ENCODE data around the gene CSNK1E. TPM values are rescaled to one million over a fixed set of nuclear protein-coding genes. Genes with fewer than 3 reads are reported as not detected.

Gene CSNK1E
- total and polyA plus RNA-seq, 4 donors = 87.2 to 121 (median 112) TPM

- TF ChIP-seq CTCF (IDR thresholded peaks at IDR 0.05; ENCODE audit: control extremely low read depth, extremely low read depth) = no peak
- 87 to 90% methylated on average over 18 to 19 of the region's 19 CpGs for WGBS, 2 donors
- no peak for DNase-seq
Observed at GRCh38 chr22:38246046-38246658, 71.1 kb downstream of the CSNK1E start.

GRCh38 chr22:38244106-38244505 lies 73.1 kb downstream of the CSNK1E start:
- Histone ChIP-seq H3K27ac (ENCODE audit: low read depth in 1 of 2, low read length in 1 of 2) (peak overlapping the region in 1 of 2 donors; percentile 57), H3K9ac (ENCODE audit: insufficient read depth in 1 of 2, low read length in 2 of 2) (no peak overlapping the region), H3K4me3 (no peak overlapping the region), H3K4me1 (ENCODE audit: control insufficient read depth in 5 of 5, insufficient read depth in 5 of 5, low read length in 5 of 5) (peaks cover 4 to 28% (median 13%) of the 10 kb centered on the region in 5 donors), H3K36me3 (ENCODE audit: control insufficient read depth in 4 of 4, insufficient read depth in 4 of 4, low read length in 4 of 4) (peaks cover 0 to 45% (median 5%) of the 10 kb centered on the region in 4 donors), H3K9me3 (ENCODE audit: control insufficient read depth in 4 of 4, insufficient read depth in 3 of 4, low read length in 3 of 4) (no peaks in the 10 kb centered on the region), H3K27me3 (ENCODE audit: control insufficient read depth in 3 of 3, insufficient read depth in 3 of 3, low read length in 2 of 3) (no peaks in the 10 kb centered on the region)
- TF ChIP-seq CTCF (IDR thresholded peaks at IDR 0.05; ENCODE audit: control extremely low read depth, extremely low read depth) = no peak
- WGBS, 2 donors = 72% methylated on average over 4 of the region's 4 CpGs
- DNase-seq (no peak), ATAC-seq (ENCODE audit: insufficient read depth, low FRiP score) (no peak)

More at GRCh38 chr22:38246046-38246658, 71.1 kb downstream of the CSNK1E start:
- H3K4me1 ChIP-seq (ENCODE audit: control insufficient read depth in 5 of 5, insufficient read depth in 5 of 5, low read length in 5 of 5) = peaks cover 4 to 23% (median 12%) of the 10 kb centered on the region in 5 donors
- H3K27me3 ChIP-seq (ENCODE audit: control insufficient read depth in 3 of 3, insufficient read depth in 3 of 3, low read length in 2 of 3) = no peaks in the 10 kb centered on the region
- H3K9me3 ChIP-seq (ENCODE audit: control insufficient read depth in 4 of 4, insufficient read depth in 3 of 4, low read length in 3 of 4) = no peaks in the 10 kb centered on the region
- peak overlapping the region in 1 of 2 donors; percentile 45 for H3K27ac ChIP-seq (ENCODE audit: low read depth in 1 of 2, low read length in 1 of 2)
- peaks cover 0 to 46% (median 5%) of the 10 kb centered on the region in 4 donors for H3K36me3 ChIP-seq (ENCODE audit: control insufficient read depth in 4 of 4, insufficient read depth in 4 of 4, low read length in 4 of 4)
- no peak overlapping the region for H3K4me3 ChIP-seq
- ATAC-seq (ENCODE audit: insufficient read depth, low FRiP score) = no peak
- H3K9ac ChIP-seq (ENCODE audit: insufficient read depth in 1 of 2, low read length in 2 of 2) = no peak overlapping the region

GRCh38 chr22:38243007-38243765 lies 74.0 kb downstream of the CSNK1E start:
- H3K4me3 ChIP-seq = no peak overlapping the region
- no peaks in the 10 kb centered on the region for H3K27me3 ChIP-seq (ENCODE audit: control insufficient read depth in 3 of 3, insufficient read depth in 3 of 3, low read length in 2 of 3)
- no peaks in the 10 kb centered on the region for H3K9me3 ChIP-seq (ENCODE audit: control insufficient read depth in 4 of 4, insufficient read depth in 3 of 4, low read length in 3 of 4)
- H3K9ac ChIP-seq (ENCODE audit: insufficient read depth in 1 of 2, low read length in 2 of 2) = no peak overlapping the region
- no peak for TF ChIP-seq CTCF (IDR thresholded peaks at IDR 0.05; ENCODE audit: control extremely low read depth, extremely low read depth)
- peaks cover 4 to 37% (median 22%) of the 10 kb centered on the region in 5 donors for H3K4me1 ChIP-seq (ENCODE audit: control insufficient read depth in 5 of 5, insufficient read depth in 5 of 5, low read length in 5 of 5)
- H3K36me3 ChIP-seq (ENCODE audit: control insufficient read depth in 4 of 4, insufficient read depth in 4 of 4, low read length in 4 of 4) = peaks cover 0 to 45% (median 5%) of the 10 kb centered on the region in 4 donors
- DNase-seq (peak; percentile 93 to 94 (median 94)), ATAC-seq (ENCODE audit: insufficient read depth, low FRiP score) (peak; percentile 8)
- 59 to 70% methylated on average over 20 of the region's 20 CpGs for WGBS, 2 donors
- H3K27ac ChIP-seq (ENCODE audit: low read depth in 1 of 2, low read length in 1 of 2) = peak overlapping the region in 1 of 2 donors; percentile 79
